ENCODE data around the gene RIT2.

GRCh38 chr18:42941021-42941420, 174.5 kb downstream of the RIT2 start:
- TF ChIP-seq CTCF (IDR thresholded peaks at IDR 0.05; ENCODE audit: poor library complexity, severe bottlenecking): no peak
- no peak for TF ChIP-seq EZH2 (IDR thresholded peaks at IDR 0.05; ENCODE audit: borderline replicate concordance, insufficient read depth, low read length, poor library complexity, severe bottlenecking)
- TF ChIP-seq REST (IDR thresholded peaks at IDR 0.05; ENCODE audit: borderline replicate concordance): no peak
- no peak for TF ChIP-seq POLR2AphosphoS5 (IDR thresholded peaks at IDR 0.05)
- no peak for TF ChIP-seq TAF1 (IDR thresholded peaks at IDR 0.05; ENCODE audit: low read depth)
- TF ChIP-seq EP300 (conservative IDR thresholded peaks at IDR 0.05; ENCODE audit: poor library complexity, severe bottlenecking): no peak
- TF ChIP-seq RAD21 (conservative IDR thresholded peaks at IDR 0.05): no peak
